ELR (cell line): ENCODE results near the gene MBTPS1.
A peak's percentile ranks its signal among the peaks of the same experiment; 100 is the strongest.

ENCODE experiments used
- DNase-seq: peaks from one replicate; pipeline ENCODE4 v3.0.0-alpha.2; 2015; ENCODE audit warnings: low read depth

Gene MBTPS1

GRCh38 chr16:84116720-84117493 is at the start of gene MBTPS1:
Gene MBTPS1 (minus strand): TSS chr16:84116942. CDS start chr16:84101783, 15,159 bp downstream.
- peak; percentile 99 for DNase-seq

GRCh38 chr16:84165746-84166145 is 49.0 kb upstream of the MBTPS1 start:
- DNase-seq: no peak

- no peak for DNase-seq
Measured at GRCh38 chr16:84161801-84162200, 45.1 kb upstream of the MBTPS1 start.

GRCh38 chr16:84161037-84161436 is 44.3 kb upstream of the MBTPS1 start:
- no peak for DNase-seq

- DNase-seq: no peak
Measured at GRCh38 chr16:84159800-84160199, 43.1 kb upstream of the MBTPS1 start.

GRCh38 chr16:84159007-84159406 is 42.3 kb upstream of the MBTPS1 start:
- DNase-seq: no peak

GRCh38 chr16:84156342-84156784 is 39.6 kb upstream of the MBTPS1 start:
- DNase-seq: peak; percentile 25

- DNase-seq: no peak
Measured at GRCh38 chr16:84155771-84156170, 39.0 kb upstream of the MBTPS1 start.

- DNase-seq: no peak
Measured at GRCh38 chr16:84155226-84155625, 38.5 kb upstream of the MBTPS1 start.

- peak; percentile 32 for DNase-seq
Measured at GRCh38 chr16:84153660-84154214, 37.0 kb upstream of the MBTPS1 start.

GRCh38 chr16:84150926-84151325 is 34.2 kb upstream of the MBTPS1 start:
- DNase-seq: no peak

GRCh38 chr16:84144859-84145639 is 28.3 kb upstream of the MBTPS1 start, which contains the start of the genes DNAAF1 and HSDL1:
Gene DNAAF1 (plus strand): TSS chr16:84145308. CDS start chr16:84145441, 133 bp downstream.
Gene HSDL1 (minus strand): TSS chr16:84145177. CDS start chr16:84131321, 13,856 bp downstream.
- DNase-seq: peak; percentile 90

- peak; percentile 50 for DNase-seq
Measured at GRCh38 chr16:84144209-84144858, 27.6 kb upstream of the MBTPS1 start.

GRCh38 chr16:84143784-84144199 is 27.1 kb upstream of the MBTPS1 start:
- no peak for DNase-seq

- no peak for DNase-seq
Measured at GRCh38 chr16:84143081-84143480, 26.3 kb upstream of the MBTPS1 start.

- DNase-seq: no peak
Measured at GRCh38 chr16:84141143-84141670, 24.5 kb upstream of the MBTPS1 start.

- DNase-seq: no peak
Measured at GRCh38 chr16:84139628-84140258, 23.0 kb upstream of the MBTPS1 start.

GRCh38 chr16:84138824-84139627 is 22.3 kb upstream of the MBTPS1 start:
- DNase-seq: no peak

GRCh38 chr16:84138500-84138823 is 21.7 kb upstream of the MBTPS1 start:
- no peak for DNase-seq

GRCh38 chr16:84137769-84138357 is 21.1 kb upstream of the MBTPS1 start:
- no peak for DNase-seq
